C4-2B (cell line): Measurements from ENCODE around the gene OR52M1.

ENCODE experiments used
- ZFX ChIP-seq: fragments of 450-650 bp; IDR thresholded peaks from 2 replicates; pipeline ENCODE4 v1.6.1; 2017
- TF ChIP-seq, protein P1 (sequence below): fragments of 450-650 bp; conservative IDR thresholded peaks from 2 replicates; pipeline ENCODE4 v1.5.1; 2017; ENCODE audit warnings: mild to moderate bottlenecking

DNA sequence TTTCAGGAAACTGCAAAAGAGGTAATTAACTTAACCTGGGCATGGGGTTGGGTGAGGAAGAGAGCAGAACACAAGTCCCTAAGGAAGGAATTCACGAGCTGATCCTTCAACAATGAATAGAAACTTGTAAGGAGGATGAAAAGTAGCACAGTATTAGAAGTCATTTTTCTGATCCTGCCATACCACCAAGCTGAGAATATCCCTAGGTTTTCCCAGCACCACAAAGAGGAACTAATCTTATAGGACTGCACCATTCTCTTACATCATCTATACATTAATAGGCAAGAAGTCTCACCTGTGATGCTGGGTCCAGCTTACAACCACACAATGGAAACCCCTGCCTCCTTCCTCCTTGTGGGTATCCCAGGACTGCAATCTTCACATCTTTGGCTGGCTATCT is 48.7 kb downstream of the OR52M1 start, which contains the start of gene OR52I1:
- TF ChIP-seq, protein P1, sequence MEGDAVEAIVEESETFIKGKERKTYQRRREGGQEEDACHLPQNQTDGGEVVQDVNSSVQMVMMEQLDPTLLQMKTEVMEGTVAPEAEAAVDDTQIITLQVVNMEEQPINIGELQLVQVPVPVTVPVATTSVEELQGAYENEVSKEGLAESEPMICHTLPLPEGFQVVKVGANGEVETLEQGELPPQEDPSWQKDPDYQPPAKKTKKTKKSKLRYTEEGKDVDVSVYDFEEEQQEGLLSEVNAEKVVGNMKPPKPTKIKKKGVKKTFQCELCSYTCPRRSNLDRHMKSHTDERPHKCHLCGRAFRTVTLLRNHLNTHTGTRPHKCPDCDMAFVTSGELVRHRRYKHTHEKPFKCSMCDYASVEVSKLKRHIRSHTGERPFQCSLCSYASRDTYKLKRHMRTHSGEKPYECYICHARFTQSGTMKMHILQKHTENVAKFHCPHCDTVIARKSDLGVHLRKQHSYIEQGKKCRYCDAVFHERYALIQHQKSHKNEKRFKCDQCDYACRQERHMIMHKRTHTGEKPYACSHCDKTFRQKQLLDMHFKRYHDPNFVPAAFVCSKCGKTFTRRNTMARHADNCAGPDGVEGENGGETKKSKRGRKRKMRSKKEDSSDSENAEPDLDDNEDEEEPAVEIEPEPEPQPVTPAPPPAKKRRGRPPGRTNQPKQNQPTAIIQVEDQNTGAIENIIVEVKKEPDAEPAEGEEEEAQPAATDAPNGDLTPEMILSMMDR: no peak
- TF ChIP-seq ZFX: no peak
